ENCODE data around the gene AFF2.
"Not testable (repeated sequence)": the region's sequence is repeated elsewhere in the genome, so short reads cannot be mapped to it uniquely, and the experiment has no call there.

Gene AFF2

DNA sequence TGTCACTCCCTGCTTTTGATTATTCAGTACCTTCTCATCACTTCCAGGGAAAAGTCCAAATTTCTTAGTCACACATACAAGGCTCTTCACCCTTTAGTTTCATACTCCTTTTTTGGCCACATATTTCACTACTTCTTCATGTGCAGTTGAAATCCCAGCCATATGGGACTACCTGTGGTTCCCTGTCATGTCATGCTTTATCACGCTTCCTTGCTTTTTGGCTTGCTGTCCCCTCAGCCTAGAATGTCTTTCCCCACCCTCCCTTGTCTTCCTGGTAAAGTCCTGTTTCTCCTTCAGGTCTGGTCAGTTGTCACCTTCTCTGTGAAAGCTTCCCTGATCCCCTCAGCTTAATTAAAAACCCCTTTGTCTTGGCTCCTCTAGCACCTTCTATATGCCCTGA is 163.8 kb downstream of the AFF2 start:
- Histone ChIP-seq H3K9me3 (no peaks in the 10 kb centered on the region), H3K4me1 (no peaks in the 10 kb centered on the region), H3K36me3 (no peaks in the 10 kb centered on the region), H3K4me3 (ENCODE audit: low read depth, low read length) (no peak overlapping the region), H3K27me3 (no peaks in the 10 kb centered on the region)
- DNase-seq = no peak
- TF ChIP-seq, protein P1, sequence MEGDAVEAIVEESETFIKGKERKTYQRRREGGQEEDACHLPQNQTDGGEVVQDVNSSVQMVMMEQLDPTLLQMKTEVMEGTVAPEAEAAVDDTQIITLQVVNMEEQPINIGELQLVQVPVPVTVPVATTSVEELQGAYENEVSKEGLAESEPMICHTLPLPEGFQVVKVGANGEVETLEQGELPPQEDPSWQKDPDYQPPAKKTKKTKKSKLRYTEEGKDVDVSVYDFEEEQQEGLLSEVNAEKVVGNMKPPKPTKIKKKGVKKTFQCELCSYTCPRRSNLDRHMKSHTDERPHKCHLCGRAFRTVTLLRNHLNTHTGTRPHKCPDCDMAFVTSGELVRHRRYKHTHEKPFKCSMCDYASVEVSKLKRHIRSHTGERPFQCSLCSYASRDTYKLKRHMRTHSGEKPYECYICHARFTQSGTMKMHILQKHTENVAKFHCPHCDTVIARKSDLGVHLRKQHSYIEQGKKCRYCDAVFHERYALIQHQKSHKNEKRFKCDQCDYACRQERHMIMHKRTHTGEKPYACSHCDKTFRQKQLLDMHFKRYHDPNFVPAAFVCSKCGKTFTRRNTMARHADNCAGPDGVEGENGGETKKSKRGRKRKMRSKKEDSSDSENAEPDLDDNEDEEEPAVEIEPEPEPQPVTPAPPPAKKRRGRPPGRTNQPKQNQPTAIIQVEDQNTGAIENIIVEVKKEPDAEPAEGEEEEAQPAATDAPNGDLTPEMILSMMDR (IDR thresholded peaks at IDR 0.05; ENCODE audit: low read depth, low read length) = no peak

DNA sequence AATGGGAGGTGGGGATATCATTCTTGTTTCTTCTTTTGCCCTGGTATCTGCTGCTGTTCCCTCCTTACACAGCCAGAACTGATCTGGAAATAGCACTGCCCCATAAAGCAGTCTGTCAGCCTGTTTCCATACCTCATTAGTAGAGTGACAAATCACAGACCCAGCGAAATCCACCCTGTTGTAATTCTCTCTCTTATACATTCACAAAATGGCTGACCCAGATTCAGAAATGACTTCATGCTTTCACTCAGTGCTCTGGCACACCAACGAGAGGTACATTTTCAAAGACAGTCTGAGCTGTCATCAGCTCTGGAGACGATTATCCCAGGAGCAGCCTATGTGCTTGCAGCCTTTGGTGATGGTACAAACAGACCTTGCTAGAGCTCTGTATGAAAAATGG is 164.6 kb downstream of the AFF2 start:
- Histone ChIP-seq H3K4me3 (ENCODE audit: low read depth, low read length) (no peak overlapping the region), H3K9me3 (no peaks in the 10 kb centered on the region), H3K36me3 (no peaks in the 10 kb centered on the region), H3K4me1 (no peaks in the 10 kb centered on the region), H3K27me3 (no peaks in the 10 kb centered on the region)
- TF ChIP-seq, protein P1 (IDR thresholded peaks at IDR 0.05; ENCODE audit: low read depth, low read length) = no peak
- DNase-seq = no peak

DNA sequence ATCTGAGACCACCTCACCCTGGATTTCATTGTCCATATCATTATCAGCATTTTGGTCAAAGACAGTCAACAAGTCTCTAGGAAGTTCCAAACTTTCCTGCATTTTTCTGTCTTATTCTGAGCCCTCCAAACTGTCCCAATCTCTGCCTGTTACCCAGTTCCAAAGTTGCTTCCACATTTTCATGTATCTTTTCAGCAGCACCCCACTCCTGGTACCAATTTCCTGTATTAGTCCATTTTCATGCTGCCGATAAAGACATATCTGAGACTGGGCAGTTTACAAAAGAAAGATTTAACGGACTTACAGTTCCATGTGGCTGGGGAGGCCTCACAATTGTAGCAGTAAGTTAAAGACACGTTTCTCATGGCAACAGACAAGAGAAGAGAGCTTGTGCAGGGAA is 168.8 kb downstream of the AFF2 start:
- not testable (repeated sequence) for DNase-seq; H3K4me3 ChIP-seq (ENCODE audit: low read depth, low read length); H3K36me3 ChIP-seq; H3K27me3 ChIP-seq; H3K4me1 ChIP-seq; H3K9me3 ChIP-seq

DNA sequence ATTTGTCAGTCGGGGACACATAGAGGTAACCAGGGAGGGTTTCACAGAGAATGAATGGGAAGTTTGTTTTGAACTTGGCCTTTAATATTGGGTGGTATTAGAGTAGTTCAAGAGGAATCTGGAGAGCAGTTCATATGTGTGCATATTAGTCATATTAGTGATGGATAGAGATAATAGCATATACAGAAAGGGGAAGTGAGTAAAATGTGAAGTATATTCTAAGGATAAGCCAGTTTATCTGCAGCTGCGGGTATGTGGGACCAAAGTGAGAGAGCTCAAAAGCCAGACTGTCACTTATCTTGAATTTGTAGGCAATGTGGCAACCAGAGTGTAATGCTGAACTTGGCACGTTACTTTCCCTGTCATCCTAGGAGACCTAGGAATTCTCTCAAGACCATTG is 169.9 kb downstream of the AFF2 start:
- Histone ChIP-seq H3K36me3 (no peaks in the 10 kb centered on the region), H3K27me3 (no peaks in the 10 kb centered on the region), H3K4me3 (ENCODE audit: low read depth, low read length) (no peak overlapping the region), H3K4me1 (no peaks in the 10 kb centered on the region), H3K9me3 (no peaks in the 10 kb centered on the region)
- TF ChIP-seq, protein P1 (IDR thresholded peaks at IDR 0.05; ENCODE audit: low read depth, low read length) = no peak
- no peak for DNase-seq

DNA sequence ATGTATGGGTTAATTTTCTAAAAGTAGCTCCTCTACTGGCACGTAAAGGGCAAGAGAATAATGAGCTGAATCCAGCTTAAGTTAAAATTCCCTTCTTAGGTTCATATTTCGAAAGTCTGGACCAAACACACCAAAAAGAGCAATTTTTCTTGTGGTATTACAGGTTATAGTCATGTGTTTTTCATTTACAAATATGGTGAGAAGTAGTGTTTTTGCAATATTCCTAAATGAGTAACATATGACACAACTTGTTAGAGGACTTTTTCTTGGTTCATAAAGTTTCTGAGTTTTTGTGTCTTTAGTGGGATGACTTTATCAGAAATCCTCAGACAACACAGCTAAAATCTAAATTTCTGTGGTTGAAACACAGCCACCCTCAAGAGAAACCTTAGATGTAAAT is 172.1 kb downstream of the AFF2 start:
- Histone ChIP-seq H3K4me1 (no peaks in the 10 kb centered on the region), H3K36me3 (no peaks in the 10 kb centered on the region), H3K9me3 (no peaks in the 10 kb centered on the region), H3K27me3 (no peaks in the 10 kb centered on the region), H3K4me3 (ENCODE audit: low read depth, low read length) (no peak overlapping the region)
- DNase-seq = no peak
- TF ChIP-seq, protein P1 (IDR thresholded peaks at IDR 0.05; ENCODE audit: low read depth, low read length) = no peak

DNA sequence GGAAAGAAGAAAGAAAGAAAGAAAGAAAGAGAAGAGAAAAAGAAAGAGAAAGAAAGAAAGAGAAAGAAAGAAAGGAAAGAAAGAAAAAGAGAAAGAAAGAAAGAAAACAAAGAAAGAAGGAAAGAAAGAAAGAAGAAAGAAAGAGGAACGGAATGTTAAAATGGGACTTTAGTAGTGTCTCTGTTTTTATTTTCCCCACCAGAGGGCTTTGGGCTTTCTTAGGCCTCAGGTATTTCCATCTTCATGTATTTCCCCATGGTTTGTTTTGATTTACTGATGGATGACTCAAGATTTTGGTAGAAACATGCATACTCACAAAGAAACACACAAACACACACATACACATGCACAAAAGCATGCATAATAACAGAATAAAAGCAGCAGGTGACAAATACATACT is 181.2 kb downstream of the AFF2 start:
- TF ChIP-seq, protein P1 (IDR thresholded peaks at IDR 0.05; ENCODE audit: low read depth, low read length) = no peak
- no peaks in the 10 kb centered on the region for H3K9me3 ChIP-seq
- H3K36me3 ChIP-seq = no peaks in the 10 kb centered on the region
- H3K4me3 ChIP-seq (ENCODE audit: low read depth, low read length) = no peak overlapping the region
- no peak for DNase-seq
- no peaks in the 10 kb centered on the region for H3K4me1 ChIP-seq
- no peaks in the 10 kb centered on the region for H3K27me3 ChIP-seq

DNA sequence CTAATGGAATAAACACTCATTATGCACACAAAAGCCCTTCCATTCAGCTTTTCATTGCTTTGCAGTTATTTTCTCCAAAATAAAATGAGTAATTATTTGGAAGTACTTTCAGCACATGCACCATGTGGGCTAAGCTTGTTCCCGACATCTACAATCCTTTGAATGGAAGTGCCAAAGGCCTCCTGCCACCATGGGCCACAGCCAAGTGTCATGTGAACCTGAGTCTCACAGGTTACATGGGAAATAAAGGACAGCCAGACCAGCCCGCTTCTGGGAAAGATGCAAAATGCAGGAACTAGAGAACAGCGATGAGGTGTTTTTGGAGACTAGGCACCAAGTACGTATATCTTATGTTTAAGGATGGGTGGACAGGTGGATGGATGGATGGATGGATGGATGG is 181.8 kb downstream of the AFF2 start:
- H3K9me3 ChIP-seq = no peaks in the 10 kb centered on the region
- no peak for DNase-seq
- H3K4me3 ChIP-seq (ENCODE audit: low read depth, low read length) = no peak overlapping the region
- no peaks in the 10 kb centered on the region for H3K27me3 ChIP-seq
- H3K4me1 ChIP-seq = no peaks in the 10 kb centered on the region
- no peaks in the 10 kb centered on the region for H3K36me3 ChIP-seq
- TF ChIP-seq, protein P1 (IDR thresholded peaks at IDR 0.05; ENCODE audit: low read depth, low read length) = no peak
